Right hindlimb (tissue), 1 donor: ENCODE results near the gene GYS1.
"Not testable (repeated sequence)": the region's sequence is repeated elsewhere in the genome, so short reads cannot be mapped to it uniquely, and the experiment has no call there.

Source experiments
- DNase-seq: peaks from one replicate; pipeline ENCODE4 v3.0.0-alpha.2; 2018

Gene GYS1

DNA sequence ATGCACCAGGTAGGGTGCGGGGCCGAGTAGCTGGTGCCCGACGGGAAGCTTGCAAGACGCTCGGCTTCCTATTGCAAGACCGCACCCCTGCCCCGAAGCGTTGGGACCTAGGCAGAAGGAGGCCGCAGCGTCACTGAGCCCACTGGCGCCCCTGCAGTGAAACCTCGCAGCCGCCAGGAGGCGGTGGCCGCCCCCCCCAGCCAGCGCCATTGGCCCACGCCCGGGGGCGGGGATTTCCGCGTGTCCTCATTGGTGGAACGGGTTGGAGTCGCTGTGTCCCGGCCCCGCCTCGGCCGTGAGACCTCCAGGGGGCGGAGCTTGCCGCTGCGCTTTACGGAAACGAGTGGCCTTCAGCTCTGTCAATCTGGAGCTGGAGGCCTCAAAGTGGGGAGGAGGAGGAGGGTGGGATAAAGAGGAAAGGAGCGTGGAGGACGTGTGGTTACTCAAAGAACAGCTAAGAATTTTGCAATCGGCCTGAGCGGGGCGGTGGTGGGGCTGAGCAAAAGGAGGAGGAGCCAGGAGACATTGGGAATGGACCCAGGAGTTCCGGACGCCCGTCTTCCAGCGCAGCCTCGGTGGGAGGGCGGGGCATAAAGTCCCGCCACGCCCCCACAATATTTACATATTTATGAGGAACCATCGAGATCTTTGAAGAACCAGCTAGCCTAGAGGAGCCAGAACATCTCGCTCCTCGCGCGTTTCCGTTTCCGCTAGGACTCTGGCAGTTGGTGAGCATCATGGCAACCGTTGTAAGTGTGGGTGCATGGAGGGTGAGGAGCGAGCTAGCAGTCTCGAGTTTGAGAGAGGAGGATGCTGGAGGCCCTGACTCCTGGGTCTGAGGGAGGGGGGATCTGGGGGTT, at the start of gene GYS1, which contains the start of gene RUVBL2:
GYS1 (minus strand) TSS at position 135 of the 860 bp plus-strand sequence. CDS start 197 bp downstream, outside the sequence.
RUVBL2 (plus strand) TSS at position 713 of the 860 bp plus-strand sequence; CDS start at position 738, 25 bp downstream.
- DNase-seq, result peak; percentile 100

DNA sequence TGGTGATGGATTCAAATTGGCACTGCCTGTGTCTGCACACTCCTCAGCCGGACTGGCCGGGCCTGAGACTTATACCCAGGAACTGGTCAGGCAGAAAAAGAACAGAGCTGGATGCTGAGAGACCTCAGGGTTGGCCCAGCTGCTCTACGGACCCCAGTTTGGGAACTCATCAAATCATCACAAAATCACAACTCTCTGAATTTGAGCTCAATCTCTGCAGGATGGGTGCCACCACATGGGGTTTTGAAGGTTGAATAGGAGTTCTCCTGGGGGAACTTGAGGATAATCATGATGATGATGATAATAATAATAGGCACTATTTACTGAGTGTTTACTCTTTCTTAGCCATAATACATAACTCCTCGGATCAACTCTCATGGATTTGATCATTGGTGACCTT, 49.6 kb upstream of the GYS1 start:
- DNase-seq, result not testable (repeated sequence)

DNA sequence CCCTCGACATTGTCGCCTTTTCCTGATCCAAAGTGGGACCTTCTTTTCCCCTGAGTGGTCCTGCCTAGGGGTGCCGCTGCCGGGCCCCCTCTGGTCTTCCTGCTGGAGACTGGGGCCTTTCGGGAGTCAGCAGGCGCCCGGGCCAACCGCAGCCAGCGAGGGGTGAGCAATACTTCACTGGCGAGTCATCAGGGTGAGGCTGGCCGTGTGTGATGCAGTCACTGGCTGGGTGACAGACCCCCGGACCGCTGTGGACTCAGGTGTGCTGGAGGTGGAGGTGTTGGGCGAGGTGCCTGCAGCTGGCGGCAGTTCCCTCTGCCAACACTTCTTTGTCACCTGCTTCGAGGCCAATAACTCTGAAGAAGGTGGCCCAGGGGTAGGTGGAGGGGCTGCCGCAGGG, 49.1 kb upstream of the GYS1 start:
- no peak for DNase-seq

DNA sequence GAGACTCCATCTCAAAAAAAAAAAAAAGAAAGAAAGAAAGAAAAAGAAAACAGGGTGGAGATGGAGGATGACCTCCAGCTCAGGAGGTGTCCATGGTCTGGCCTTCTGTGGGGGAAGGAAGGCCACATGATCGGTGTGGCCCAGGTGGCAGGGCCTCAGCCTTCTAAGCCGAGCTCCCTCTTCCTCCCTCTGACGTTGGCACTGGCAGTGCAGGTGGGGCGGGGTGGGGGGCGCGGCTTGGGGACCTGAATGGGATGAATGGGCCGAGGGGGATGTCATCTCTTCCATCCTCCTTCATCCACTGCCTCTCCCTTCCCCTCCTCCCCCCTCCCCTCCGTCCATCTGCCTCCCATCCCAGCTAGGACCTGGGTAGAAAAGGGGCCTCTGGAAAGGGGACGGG, 46.6 kb upstream of the GYS1 start:
- not testable (repeated sequence) for DNase-seq

DNA sequence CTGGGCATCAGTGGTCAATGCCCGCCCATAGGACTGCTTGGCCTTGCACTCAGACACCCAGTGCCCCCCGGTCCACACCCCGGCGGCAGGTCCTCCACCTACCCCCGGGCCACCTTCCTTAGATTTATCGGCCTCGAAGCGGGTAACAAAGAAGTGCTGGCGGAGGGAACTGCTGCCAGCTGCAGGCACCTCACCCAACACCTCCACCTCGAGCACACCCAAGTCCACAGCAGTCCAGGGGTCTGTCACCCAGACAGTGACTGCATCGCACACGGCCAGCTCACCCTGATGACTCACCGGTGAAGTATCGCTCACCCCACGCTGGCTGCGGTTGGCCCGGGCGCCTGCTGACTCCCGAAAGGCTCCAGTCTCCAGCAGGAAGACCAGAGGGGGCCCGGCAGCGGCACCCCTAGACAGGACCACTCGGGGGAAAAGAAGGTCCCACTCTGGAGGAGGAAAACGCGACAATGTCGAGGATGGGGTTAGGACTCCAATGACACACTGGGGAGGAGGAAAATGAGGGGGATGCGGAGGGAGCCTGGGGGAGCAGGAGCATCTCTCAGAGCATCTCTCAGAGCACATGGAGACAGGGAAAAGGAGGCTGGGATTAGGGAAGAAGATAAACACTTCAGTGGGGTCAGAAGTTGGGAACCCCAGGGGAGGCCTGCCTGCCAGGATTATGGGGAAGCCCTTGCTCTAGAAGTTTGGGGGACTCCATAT, 45.6 kb upstream of the GYS1 start:
- not testable (repeated sequence) for DNase-seq

DNA sequence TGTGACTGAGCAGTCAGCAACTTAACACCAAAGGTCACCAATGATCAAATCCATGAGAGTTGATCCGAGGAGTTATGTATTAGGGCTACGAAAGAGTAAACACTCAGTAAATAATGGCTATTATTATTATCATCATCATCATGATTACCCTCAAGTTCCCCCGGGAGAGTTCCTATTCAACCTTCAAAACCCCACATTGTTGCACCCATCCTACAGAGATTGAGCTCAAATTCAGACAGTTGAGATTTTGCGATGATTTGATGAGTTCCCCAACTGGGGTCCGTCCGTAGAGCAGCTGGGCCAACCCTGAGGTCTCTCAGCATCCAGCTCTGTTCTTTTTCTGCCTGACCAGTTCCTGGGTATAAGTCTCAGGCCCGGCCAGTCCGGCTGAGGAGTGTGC, 45.0 kb upstream of the GYS1 start:
- not testable (repeated sequence) for DNase-seq

DNA sequence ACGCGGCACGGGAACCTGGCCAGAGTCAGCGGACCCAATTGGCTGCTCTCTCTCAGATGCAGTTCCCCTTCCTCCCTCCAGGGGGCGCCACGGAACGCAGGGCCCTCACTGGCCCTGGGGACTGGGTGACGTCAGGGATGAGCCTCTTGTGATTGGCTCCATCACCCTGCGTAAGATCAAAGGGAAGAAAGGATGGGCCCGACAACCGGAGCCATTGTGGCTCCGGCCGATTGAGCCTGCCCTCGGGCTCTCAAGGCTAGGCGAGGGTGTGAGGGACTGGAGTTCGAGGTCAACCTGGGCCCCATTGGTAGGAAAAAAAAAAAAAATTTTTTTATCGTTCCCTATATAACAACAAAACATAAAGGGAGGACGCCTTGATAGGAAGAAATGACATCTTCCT, 43.7 kb upstream of the GYS1 start, which contains the start of gene CGB1:
CGB1 (minus strand) TSS at position 81 of the 400 bp plus-strand sequence. CDS start 184 bp downstream, outside the sequence.
- not testable (repeated sequence) for DNase-seq

DNA sequence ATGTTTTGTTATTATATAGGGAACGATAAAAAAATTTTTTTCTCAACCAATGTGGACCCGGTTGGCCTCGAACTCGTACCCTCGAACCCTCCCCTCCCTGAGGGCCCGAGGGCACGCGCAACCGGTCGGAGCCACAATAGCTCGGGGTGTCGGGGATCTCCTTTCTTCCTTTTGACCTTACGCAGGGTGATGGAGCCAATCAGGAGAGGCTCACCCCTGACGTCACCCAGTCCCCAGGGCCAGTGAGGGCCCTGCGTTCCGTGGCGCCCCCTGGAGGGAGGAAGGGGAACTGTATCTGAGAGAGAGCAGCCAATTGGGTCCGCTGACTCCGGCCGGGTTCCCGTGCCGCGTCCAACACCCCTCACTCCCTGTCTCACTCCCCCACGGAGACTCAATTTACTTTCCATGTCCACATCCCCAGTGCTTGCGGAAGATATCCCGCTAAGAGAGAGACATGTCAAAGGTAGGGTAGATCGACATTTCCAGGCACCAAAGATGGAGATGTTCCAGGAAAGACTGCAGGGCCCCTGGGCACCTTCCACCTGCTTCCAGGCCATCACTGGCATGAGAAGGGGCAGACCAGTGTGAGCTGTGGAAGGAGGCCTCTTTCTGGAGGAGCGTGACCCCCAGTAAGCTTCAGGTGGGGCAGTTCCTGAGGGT, 38.7 kb upstream of the GYS1 start, which contains the start of gene CGB2:
CGB2 (plus strand) TSS at position 249 of the 660 bp plus-strand sequence; CDS start at position 455, 206 bp downstream.
- not testable (repeated sequence) for DNase-seq

DNA sequence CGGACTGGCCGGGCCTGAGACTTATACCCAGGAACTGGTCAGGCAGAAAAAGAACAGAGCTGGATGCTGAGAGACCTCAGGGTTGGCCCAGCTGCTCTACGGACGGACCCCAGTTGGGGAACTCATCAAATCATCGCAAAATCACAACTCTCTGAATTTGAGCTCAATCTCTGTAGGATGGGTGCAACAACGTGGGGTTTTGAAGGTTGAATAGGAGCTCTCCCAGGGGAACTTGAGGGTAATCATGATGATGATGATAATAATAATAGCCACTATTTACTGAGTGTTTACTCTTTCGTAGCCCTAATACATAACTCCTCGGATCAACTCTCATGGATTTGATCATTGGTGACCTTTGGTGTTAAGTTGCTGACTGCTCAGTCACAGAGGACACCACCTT, 37.2 kb upstream of the GYS1 start:
- not testable (repeated sequence) for DNase-seq

DNA sequence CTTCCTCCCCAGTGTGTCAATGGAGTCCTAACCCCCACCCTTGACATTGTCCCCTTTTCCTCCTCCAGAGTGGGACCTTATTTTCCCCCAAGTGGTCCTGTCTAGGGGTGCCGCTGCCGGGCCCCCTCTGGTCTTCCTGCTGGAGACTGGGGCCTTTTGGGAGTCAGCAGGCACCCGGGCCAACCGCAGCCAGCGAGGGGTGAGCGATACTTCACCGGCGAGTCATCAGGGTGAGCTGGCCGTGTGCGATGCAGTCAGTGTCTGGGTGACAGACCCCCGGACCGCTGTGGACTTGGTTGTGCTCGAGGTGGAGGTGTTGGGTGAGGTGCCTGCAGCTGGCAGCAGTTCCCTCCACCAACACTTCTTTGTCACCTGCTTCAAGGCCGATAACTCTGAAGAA, 36.6 kb upstream of the GYS1 start:
- not testable (repeated sequence) for DNase-seq

DNA sequence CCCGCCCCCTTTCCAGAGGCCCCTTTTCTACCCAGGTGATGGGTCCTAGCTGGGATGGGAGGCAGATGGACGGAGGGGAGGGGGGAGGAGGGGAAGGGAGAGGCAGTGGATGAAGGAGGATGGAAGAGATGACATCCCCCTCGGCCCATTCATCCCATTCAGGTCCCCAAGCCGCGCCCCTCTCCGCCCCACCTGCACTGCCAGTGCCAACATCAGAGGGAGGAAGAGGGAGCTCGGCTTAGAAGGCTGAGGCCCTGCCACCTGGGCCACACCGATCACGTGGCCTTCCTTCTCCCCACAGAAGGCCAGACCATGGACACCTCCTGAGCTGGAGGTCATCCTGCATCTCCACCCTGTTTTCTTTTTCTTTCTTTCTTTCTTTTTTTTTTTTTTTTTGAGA, 35.6 kb upstream of the GYS1 start:
- DNase-seq, result not testable (repeated sequence)

DNA sequence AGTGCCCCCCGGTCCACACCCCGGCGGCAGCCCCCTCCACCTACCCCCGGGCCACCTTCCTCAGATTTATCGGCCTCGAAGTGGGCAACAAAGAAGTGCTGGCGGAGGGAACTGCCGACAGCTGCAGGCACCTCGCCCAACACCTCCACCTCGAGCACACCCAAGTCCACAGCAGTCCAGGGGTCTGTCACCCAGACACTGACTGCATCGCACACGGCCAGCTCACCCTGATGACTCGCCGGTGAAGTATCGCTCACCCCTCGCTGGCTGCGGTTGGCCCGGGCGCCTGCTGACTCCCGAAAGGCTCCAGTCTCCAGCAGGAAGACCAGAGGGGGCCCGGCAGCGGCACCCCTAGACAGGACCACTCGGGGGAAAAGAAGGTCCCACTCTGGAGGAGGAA, 32.5 kb upstream of the GYS1 start:
- DNase-seq, result not testable (repeated sequence)

DNA sequence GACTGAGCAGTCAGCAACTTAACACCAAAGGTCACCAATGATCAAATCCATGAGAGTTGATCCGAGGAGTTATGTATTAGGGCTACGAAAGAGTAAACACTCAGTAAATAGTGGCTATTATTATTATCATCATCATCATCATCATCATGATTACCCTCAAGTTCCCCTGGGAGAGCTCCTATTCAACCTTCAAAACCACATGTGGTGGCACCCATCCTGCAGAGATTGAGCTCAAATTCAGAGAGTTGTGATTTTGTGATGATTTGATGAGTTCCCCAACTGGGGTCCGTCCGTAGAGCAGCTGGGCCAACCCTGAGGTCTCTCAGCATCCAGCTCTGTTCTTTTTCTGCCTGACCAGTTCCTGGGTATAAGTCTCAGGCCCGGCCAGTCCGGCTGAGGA, 32.0 kb upstream of the GYS1 start:
- DNase-seq, result not testable (repeated sequence)

DNA sequence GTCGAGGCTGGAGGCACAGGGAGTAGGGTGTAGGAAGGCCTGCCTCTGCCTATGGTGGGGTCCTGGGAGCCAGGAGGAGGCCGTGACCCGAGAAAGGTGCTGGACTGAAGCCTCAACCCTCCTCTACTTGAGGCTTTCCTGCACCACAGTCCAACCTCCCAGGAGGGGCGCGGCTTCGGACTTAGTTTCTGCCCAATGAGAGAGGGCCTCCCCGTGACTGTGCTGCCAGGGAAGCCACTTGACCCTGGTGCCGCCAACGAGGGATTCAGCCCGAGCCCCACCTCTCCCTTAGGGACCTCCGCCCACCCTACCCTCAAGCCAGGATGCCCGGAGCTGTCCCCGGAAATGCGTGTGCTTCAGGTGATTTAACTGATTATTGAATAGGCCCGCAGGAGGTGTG, 31.1 kb upstream of the GYS1 start, which contains the start of gene CGB3:
CGB3 (minus strand) TSS at position 101 of the 400 bp plus-strand sequence. CDS start 362 bp downstream, outside the sequence.
- not testable (repeated sequence) for DNase-seq

DNA sequence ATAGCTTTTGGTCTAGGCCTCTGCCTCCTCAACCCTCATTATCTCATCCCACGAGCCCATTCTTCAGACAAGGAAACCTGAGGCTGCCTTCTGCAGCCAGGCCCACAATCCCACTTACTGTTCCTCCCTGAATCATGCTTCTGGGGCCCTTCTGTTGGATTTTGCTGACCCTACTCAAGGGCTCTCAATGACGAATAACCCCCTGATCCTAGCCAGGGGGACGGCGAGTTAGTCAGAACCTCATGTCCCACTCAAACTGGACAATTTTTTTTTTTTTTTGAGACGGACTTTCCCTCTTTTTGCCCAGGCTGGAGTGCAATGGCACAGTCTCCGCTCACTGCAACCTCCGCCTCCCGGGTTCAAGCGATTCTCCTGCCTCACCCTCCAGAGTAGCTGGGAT, 29.0 kb upstream of the GYS1 start:
- DNase-seq, result no peak

DNA sequence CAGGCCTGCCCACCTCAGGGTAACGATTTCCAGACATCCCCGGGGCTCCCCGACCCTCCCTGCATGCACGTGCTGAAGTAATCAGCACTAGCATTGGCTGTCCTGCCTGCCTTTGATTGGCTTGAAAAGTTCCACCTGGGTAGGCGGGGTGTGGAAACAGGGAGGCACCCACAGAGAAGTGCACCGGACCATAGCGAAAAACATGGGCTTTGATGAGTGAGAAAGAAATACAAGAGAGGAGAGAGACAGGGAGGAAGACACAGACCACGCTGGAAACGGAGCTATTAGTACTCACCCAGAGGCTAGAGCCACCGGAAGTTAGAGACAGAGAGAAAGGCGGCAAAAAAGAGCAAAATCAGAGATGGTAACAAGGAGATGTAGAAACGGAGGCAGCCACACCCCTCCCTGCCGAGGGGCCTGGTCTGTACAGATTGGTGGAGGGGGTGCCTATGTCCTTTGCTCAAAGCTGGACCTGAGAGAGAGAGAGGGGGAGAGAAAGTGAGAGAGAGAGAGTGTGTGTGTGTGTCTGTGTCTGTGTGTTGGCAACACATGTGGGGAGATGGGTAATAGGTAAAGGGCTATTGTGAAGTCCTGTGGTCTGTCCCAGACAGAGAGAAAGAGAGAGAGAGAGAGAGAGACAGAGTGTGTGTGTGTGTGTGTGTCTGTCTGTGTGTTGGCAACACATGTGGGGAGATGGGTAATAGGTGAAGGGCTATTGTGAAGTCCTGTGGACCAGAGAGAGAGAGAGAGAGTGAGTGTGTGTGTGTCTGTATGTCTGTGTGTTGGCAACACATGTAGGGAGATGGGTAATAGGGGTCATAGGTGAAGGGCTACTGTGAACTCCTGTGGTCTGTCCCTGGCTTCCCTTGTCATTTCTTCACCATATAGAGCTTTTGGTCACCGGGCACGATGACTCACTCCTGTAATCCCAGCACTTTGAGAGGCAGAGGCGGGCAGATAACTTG, 28.1 kb upstream of the GYS1 start:
- DNase-seq, result no peak

DNA sequence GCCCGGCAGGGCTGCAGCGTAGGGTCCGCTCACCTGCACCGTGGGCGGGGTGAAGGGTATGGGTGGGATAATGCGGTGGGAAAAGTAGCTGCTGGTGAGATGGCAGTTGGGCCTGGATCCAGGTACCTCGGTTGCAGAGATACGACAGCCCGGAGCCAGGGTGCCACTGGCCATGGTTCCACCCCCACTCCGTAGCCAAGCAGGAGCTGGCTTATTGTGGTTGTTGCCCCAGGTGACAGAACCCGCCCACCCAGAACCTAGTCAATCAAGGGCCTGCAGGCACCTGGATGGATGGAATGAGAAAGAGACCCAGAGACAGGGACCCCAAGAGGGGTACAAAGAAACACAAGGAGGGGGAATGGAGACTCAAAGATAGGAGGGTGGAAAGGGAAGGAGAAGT, 27.2 kb upstream of the GYS1 start:
- no peak for DNase-seq

DNA sequence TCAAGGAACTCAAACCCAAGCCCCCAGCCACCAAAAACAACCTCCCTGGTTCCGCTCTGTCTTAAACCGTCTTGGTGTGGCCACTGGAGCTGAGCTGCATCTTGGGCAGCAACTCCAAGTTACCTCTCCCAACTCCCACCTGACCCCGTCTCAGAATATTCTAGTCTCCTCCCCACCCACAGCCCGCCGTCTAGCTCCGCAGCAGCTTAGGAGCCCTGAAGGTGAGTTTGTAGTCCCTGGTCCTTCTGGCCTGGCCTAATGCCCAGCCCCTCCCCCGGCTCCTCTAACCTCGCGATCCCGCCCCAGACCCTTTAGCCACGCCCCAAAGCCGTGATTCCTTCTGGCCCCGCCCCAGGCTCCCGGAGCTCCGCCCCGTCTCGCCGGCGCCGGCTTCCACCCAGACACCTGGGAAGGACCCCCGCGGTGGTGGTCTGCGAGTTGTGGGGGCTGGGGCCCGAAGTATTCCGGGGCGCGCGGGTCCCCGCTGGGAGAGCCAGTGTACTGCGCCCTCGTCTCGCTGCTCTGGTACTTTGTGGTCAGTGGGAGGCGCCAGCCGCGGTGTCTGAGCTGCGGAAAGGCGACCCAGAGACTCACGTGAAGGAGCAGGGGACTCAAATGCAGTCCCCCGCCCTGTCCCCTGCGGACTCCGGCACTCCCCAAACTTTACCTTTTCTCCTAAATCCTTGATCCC, 26.3 kb upstream of the GYS1 start:
- DNase-seq, result peak; percentile 43

DNA sequence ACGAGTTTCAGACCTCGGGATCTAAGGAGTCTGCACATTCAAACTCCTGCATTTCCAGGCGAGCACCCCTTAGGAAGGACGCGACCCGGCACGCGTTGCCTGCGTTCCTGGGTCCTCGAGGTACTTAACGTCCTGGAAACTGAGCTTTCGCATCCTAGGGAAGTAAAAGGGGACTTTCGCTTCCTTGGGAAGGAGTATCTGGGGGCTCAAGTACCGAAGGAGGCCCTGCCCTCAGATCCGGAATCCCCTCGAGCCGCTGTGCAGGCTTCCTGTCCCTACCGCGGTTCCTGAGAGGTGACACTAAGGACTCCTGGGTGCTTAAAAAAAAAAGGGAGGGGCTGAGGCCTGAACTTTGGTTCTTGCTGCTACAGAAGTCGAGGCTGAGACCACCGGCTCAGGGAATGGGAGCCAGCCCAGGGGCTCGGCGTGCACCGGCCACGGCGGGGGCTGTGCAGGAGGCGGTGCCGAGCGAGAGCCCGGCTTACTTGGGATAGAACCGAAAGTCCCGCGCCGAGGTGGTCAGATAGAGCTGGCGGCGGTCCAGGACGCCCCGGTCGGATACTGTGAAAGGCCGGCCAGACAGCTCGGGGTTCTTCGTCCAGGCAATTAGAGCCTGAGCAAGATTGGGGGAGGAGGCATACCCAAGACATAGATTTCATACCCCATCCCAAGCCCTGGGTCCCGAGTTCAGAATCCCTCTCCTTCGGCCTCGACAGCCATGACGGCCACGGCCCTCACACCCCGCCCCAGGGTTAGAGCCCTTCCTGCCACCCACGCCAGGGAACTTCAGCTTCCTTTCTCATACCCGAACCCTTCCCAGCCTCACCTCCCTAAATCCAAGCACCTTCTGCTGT, 25.5 kb upstream of the GYS1 start:
- DNase-seq, result not testable (repeated sequence)
